ENCODE data around the gene FNDC3B.
A peak's percentile ranks its signal among the peaks of the same experiment; 100 is the strongest.

FNDC3B gene

GRCh38 chr3:172030181-172030580 lies 9.2 kb upstream of the FNDC3B start:
- H3K27me3 ChIP-seq (ENCODE audit: control insufficient read depth in 2 of 2, insufficient read depth in 2 of 2, low read length in 2 of 2): no peaks in the 10 kb centered on the region
- H3K36me3 ChIP-seq (ENCODE audit: control insufficient read depth in 2 of 2, insufficient read depth in 2 of 2, low read length in 2 of 2): no peaks in the 10 kb centered on the region
- no peaks in the 10 kb centered on the region for H3K9me3 ChIP-seq (ENCODE audit: control insufficient read depth in 2 of 2, low read length in 2 of 2)
- H3K27ac ChIP-seq (ENCODE audit: low read depth in 2 of 2, low read length in 2 of 2): no peak overlapping the region
- no peaks in the 10 kb centered on the region for H3K4me1 ChIP-seq (ENCODE audit: control insufficient read depth in 2 of 2, insufficient read depth in 2 of 2, low read length in 2 of 2)
- H3K4me3 ChIP-seq (ENCODE audit: low read length in 2 of 2): no peak overlapping the region
- no peak overlapping the region for H3K9ac ChIP-seq (ENCODE audit: low read depth in 1 of 2, low read length in 2 of 2)

GRCh38 chr3:172031996-172032395 lies 7.4 kb upstream of the FNDC3B start:
- Histone ChIP-seq H3K4me1 (ENCODE audit: control insufficient read depth in 2 of 2, insufficient read depth in 2 of 2, low read length in 2 of 2) (no peaks in the 10 kb centered on the region), H3K27me3 (ENCODE audit: control insufficient read depth in 2 of 2, insufficient read depth in 2 of 2, low read length in 2 of 2) (no peaks in the 10 kb centered on the region), H3K9ac (ENCODE audit: low read depth in 1 of 2, low read length in 2 of 2) (no peak overlapping the region), H3K36me3 (ENCODE audit: control insufficient read depth in 2 of 2, insufficient read depth in 2 of 2, low read length in 2 of 2) (no peaks in the 10 kb centered on the region), H3K27ac (ENCODE audit: low read depth in 2 of 2, low read length in 2 of 2) (no peak overlapping the region), H3K4me3 (ENCODE audit: low read length in 2 of 2) (no peak overlapping the region), H3K9me3 (ENCODE audit: control insufficient read depth in 2 of 2, low read length in 2 of 2) (no peaks in the 10 kb centered on the region)

- no peak overlapping the region for H3K9ac ChIP-seq (ENCODE audit: low read depth in 1 of 2, low read length in 2 of 2)
- no peaks in the 10 kb centered on the region for H3K9me3 ChIP-seq (ENCODE audit: control insufficient read depth in 2 of 2, low read length in 2 of 2)
- no peak overlapping the region for H3K4me3 ChIP-seq (ENCODE audit: low read length in 2 of 2)
- H3K4me1 ChIP-seq (ENCODE audit: control insufficient read depth in 2 of 2, insufficient read depth in 2 of 2, low read length in 2 of 2): no peaks in the 10 kb centered on the region
- no peaks in the 10 kb centered on the region for H3K27me3 ChIP-seq (ENCODE audit: control insufficient read depth in 2 of 2, insufficient read depth in 2 of 2, low read length in 2 of 2)
- no peak overlapping the region for H3K27ac ChIP-seq (ENCODE audit: low read depth in 2 of 2, low read length in 2 of 2)
- H3K36me3 ChIP-seq (ENCODE audit: control insufficient read depth in 2 of 2, insufficient read depth in 2 of 2, low read length in 2 of 2): no peaks in the 10 kb centered on the region
These were observed 6.0 kb upstream of the FNDC3B start for GRCh38 chr3:172033396-172033795.

GRCh38 chr3:172034786-172035685 lies 4.3 kb upstream of the FNDC3B start:
- H3K36me3 ChIP-seq (ENCODE audit: control insufficient read depth in 2 of 2, insufficient read depth in 2 of 2, low read length in 2 of 2): no peaks in the 10 kb centered on the region
- no peak overlapping the region for H3K4me3 ChIP-seq (ENCODE audit: low read length in 2 of 2)
- H3K9ac ChIP-seq (ENCODE audit: low read depth in 1 of 2, low read length in 2 of 2): no peak overlapping the region
- H3K27me3 ChIP-seq (ENCODE audit: control insufficient read depth in 2 of 2, insufficient read depth in 2 of 2, low read length in 2 of 2): no peaks in the 10 kb centered on the region
- peaks cover 6 to 7% of the 10 kb centered on the region in 2 donors for H3K4me1 ChIP-seq (ENCODE audit: control insufficient read depth in 2 of 2, insufficient read depth in 2 of 2, low read length in 2 of 2)
- no peaks in the 10 kb centered on the region for H3K9me3 ChIP-seq (ENCODE audit: control insufficient read depth in 2 of 2, low read length in 2 of 2)
- H3K27ac ChIP-seq (ENCODE audit: low read depth in 2 of 2, low read length in 2 of 2): no peak overlapping the region

- Histone ChIP-seq H3K27ac (ENCODE audit: low read depth in 2 of 2, low read length in 2 of 2) (no peak overlapping the region), H3K27me3 (ENCODE audit: control insufficient read depth in 2 of 2, insufficient read depth in 2 of 2, low read length in 2 of 2) (no peaks in the 10 kb centered on the region), H3K4me3 (ENCODE audit: low read length in 2 of 2) (no peak overlapping the region), H3K9me3 (ENCODE audit: control insufficient read depth in 2 of 2, low read length in 2 of 2) (no peaks in the 10 kb centered on the region), H3K9ac (ENCODE audit: low read depth in 1 of 2, low read length in 2 of 2) (no peak overlapping the region), H3K36me3 (ENCODE audit: control insufficient read depth in 2 of 2, insufficient read depth in 2 of 2, low read length in 2 of 2) (no peaks in the 10 kb centered on the region), H3K4me1 (ENCODE audit: control insufficient read depth in 2 of 2, insufficient read depth in 2 of 2, low read length in 2 of 2) (peaks cover 7% of the 10 kb centered on the region in 2 donors)
These were observed 2.7 kb upstream of the FNDC3B start for GRCh38 chr3:172036541-172037215.

GRCh38 chr3:172038798-172039435 lies 461 bp upstream of the FNDC3B start:
- Histone ChIP-seq H3K4me3 (ENCODE audit: low read length in 2 of 2) (peak overlapping the region; percentile 82 to 86), H3K4me1 (ENCODE audit: control insufficient read depth in 2 of 2, insufficient read depth in 2 of 2, low read length in 2 of 2) (peaks cover 7 to 17% of the 10 kb centered on the region in 2 donors), H3K36me3 (ENCODE audit: control insufficient read depth in 2 of 2, insufficient read depth in 2 of 2, low read length in 2 of 2) (no peaks in the 10 kb centered on the region), H3K27ac (ENCODE audit: low read depth in 2 of 2, low read length in 2 of 2) (peak overlapping the region; percentile 96 to 97), H3K9me3 (ENCODE audit: control insufficient read depth in 2 of 2, low read length in 2 of 2) (no peaks in the 10 kb centered on the region), H3K27me3 (ENCODE audit: control insufficient read depth in 2 of 2, insufficient read depth in 2 of 2, low read length in 2 of 2) (no peaks in the 10 kb centered on the region), H3K9ac (ENCODE audit: low read depth in 1 of 2, low read length in 2 of 2) (peak overlapping the region; percentile 20 to 97)

- peaks cover 0 to 3% of the 10 kb centered on the region in 2 donors for H3K36me3 ChIP-seq (ENCODE audit: control insufficient read depth in 2 of 2, insufficient read depth in 2 of 2, low read length in 2 of 2)
- H3K27me3 ChIP-seq (ENCODE audit: control insufficient read depth in 2 of 2, insufficient read depth in 2 of 2, low read length in 2 of 2): no peaks in the 10 kb centered on the region
- peaks cover 7 to 18% of the 10 kb centered on the region in 2 donors for H3K4me1 ChIP-seq (ENCODE audit: control insufficient read depth in 2 of 2, insufficient read depth in 2 of 2, low read length in 2 of 2)
- peak overlapping the region; percentile 82 to 86 for H3K4me3 ChIP-seq (ENCODE audit: low read length in 2 of 2)
- peak overlapping the region; percentile 96 to 97 for H3K27ac ChIP-seq (ENCODE audit: low read depth in 2 of 2, low read length in 2 of 2)
- peak overlapping the region; percentile 79 to 97 for H3K9ac ChIP-seq (ENCODE audit: low read depth in 1 of 2, low read length in 2 of 2)
- H3K9me3 ChIP-seq (ENCODE audit: control insufficient read depth in 2 of 2, low read length in 2 of 2): no peaks in the 10 kb centered on the region
These were observed 951 bp downstream of the FNDC3B start for GRCh38 chr3:172040078-172040980.

GRCh38 chr3:172040981-172041963 lies 1.9 kb downstream of the FNDC3B start:
- H3K27ac ChIP-seq (ENCODE audit: low read depth in 2 of 2, low read length in 2 of 2): peak overlapping the region; percentile 96 to 97
- no peaks in the 10 kb centered on the region for H3K9me3 ChIP-seq (ENCODE audit: control insufficient read depth in 2 of 2, low read length in 2 of 2)
- peaks cover 7 to 18% of the 10 kb centered on the region in 2 donors for H3K4me1 ChIP-seq (ENCODE audit: control insufficient read depth in 2 of 2, insufficient read depth in 2 of 2, low read length in 2 of 2)
- peaks cover 0 to 3% of the 10 kb centered on the region in 2 donors for H3K36me3 ChIP-seq (ENCODE audit: control insufficient read depth in 2 of 2, insufficient read depth in 2 of 2, low read length in 2 of 2)
- peak overlapping the region; percentile 77 to 97 for H3K9ac ChIP-seq (ENCODE audit: low read depth in 1 of 2, low read length in 2 of 2)
- H3K4me3 ChIP-seq (ENCODE audit: low read length in 2 of 2): peak overlapping the region; percentile 82 to 86
- H3K27me3 ChIP-seq (ENCODE audit: control insufficient read depth in 2 of 2, insufficient read depth in 2 of 2, low read length in 2 of 2): no peaks in the 10 kb centered on the region
